CD4-positive, alpha-beta T cell treated with Interleukin-4 for 1 hour (primary cell): ENCODE results near the gene APCDD1.
"Not testable (repeated sequence)": the region's sequence is repeated elsewhere in the genome, so short reads cannot be mapped to it uniquely, and the experiment has no call there.

Experiments used
- DNase-seq, 2 donors: peaks; one replicate each; pipeline ENCODE4 v3.0.0-alpha.2; 2020 to 2022

Gene APCDD1

GRCh38 chr18:10530852-10531251 lies 76.4 kb downstream of the APCDD1 start:
- DNase-seq, result no peak

- no peak for DNase-seq
These were observed 78.7 kb downstream of the APCDD1 start for GRCh38 chr18:10533111-10533510.

- no peak for DNase-seq
These were observed 81.8 kb downstream of the APCDD1 start for GRCh38 chr18:10536280-10536679.

- DNase-seq, result no peak
These were observed 83.3 kb downstream of the APCDD1 start for GRCh38 chr18:10537765-10538164.

- DNase-seq, result not testable (repeated sequence)
These were observed 84.7 kb downstream of the APCDD1 start for GRCh38 chr18:10539124-10539523.
